GM19351 (cell line): ENCODE measurements around the gene GPS1.
"Not testable (repeated sequence)": the region's sequence is repeated elsewhere in the genome, so short reads cannot be mapped to it uniquely, and the experiment has no call there.

Experiments
- ATAC-seq: cut with Tn5 transposase; IDR thresholded peaks from one replicate; pipeline ENCODE4 v1.9.1; 2021; ENCODE audit warnings: mild to moderate bottlenecking, moderate library complexity; ENCODE audit not compliant: unreplicated experiment

GPS1 gene

DNA sequence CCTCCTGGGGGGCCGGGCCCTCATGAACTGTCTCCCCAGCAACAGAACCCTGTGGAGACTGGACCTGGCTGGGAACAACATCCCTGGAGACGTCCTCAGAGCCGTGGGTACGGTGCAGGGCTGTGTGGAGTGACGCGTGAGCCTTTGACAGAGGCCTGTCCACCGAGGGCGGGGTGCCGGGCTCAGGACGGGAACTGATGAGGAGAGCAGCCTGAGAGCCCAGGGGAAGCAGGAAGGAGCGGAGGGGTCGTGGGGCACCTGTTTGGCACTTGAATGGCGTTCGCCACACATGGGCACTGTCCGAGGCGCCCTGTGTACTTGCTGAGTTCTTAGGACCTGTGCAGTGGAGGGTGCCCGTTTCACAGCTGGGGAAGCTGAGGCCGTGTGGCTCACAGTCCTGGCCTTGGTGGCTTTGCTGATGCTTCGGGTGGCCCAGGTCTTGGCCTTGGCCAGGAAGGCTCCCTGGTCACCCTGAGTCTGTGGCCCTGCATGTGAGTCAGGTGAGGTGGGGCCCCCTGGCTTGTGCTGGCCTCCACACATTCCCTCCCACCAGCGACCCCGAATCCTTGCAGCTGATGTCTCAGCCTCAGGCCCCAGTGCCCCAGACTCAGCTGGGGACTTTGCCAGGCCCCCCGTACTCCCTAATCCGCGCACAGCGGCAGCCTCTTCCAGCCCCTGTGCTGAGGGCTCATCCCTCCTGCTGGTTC is 26.1 kb upstream of the GPS1 start:
- no peak for ATAC-seq

DNA sequence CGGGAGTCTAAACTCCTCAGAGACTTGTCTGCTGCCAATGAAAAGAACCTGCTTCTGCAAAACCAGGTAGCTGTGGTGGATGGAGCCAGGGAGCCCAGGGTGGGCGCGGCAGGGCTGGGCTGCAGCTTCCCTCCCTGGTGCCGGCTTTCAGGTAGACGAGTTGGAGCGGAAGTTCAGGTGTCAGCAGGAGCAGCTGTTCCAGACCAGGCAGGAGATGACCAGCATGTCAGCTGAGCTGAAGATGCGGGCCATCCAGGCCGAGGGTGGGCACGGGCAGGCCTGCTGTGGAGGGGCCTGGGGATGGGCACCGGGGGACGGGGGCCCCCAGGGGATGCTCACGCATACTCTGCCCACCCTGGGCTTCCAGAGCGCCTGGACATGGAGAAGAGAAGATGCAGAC is 23.5 kb upstream of the GPS1 start:
- no peak for ATAC-seq

DNA sequence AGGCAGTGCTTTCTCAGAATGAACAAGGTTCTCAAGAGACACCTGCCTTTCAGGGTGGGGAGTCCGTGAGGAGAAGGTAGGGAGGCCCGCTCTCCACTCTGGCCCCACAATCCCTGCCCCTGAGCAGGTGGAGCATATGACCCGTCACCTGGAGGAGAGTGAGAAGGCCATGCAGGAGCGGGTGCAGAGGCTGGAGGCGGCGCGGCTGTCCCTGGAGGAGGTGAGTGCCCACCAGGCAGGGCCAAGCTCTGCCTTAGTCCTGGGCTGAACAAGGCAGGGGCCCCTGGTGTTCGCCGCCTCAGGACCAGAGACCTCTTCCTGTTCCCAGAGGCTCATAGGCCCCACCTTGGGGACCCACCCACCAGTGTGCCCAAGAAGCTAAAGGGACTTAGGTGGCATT is 22.7 kb upstream of the GPS1 start:
- ATAC-seq, result no peak

DNA sequence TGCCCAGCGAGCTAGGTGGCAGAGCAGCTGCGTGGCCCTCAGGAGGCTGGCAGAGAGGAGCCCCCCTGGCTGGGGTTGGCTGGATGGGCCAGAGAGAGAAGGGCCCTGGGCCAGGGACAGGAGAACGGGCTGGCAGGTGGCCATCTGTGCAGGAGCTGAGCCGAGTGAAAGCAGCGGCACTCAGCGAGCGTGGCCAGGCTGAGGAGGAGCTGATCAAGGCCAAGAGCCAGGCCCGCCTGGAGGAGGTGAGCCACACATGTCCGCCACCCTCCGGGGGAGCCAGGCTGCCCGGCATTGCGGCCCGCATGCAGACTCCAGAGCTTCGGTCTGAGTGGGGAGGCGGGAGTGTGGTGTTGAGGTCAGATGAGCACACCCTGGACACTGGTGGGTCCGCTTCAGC is 22.3 kb upstream of the GPS1 start:
- ATAC-seq, result no peak

GRCh38 chr17:82029990-82030469 is 21.7 kb upstream of the GPS1 start:
- ATAC-seq, result no peak

DNA sequence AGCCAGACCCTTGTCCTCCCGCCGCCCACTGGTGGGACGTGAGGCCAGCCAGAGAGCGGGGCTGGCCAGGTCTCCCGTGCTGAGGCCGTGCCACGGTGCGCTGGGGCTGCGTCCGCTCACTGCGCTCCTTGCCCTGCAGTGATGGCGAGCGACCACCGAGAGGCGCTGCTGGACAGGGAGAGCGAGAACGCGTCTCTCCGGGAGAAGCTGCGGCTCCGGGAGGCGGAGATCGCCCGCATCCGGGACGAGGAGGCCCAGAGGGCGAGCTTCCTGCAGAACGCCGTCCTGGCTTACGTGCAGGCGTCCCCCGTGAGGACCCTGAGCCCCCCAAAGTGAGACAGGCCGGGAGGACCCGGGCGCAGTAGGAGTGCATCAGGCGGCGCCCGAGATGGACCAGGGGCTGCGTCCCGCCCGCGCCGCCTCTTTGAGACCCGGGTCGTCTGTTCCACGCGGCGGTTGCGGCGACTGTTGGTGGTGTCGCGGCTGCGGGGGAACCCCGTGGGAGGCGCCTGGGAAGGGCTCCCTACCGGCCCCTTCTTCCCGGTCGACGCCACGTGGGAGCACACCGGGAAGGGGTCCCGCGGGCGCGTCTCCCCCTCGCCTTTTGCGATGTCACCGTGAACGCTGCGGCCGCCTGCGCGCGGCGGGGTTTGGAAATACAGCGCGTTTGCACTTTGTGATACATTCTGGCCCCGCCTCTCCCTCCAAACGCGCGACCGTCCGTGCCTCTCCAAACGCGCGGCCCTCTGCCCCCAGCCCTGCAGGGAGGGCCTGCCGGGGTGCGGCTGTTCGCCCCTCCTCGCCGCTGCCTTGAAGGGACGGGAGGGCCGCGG is 21.0 kb upstream of the GPS1 start:
- ATAC-seq, result no peak

GRCh38 chr17:82031303-82031884 is 20.3 kb upstream of the GPS1 start, which contains the start of gene RAC3:
Gene RAC3 (plus strand): TSS chr17:82031678. CDS start chr17:82031762, 84 bp downstream.
- ATAC-seq, result no peak

DNA sequence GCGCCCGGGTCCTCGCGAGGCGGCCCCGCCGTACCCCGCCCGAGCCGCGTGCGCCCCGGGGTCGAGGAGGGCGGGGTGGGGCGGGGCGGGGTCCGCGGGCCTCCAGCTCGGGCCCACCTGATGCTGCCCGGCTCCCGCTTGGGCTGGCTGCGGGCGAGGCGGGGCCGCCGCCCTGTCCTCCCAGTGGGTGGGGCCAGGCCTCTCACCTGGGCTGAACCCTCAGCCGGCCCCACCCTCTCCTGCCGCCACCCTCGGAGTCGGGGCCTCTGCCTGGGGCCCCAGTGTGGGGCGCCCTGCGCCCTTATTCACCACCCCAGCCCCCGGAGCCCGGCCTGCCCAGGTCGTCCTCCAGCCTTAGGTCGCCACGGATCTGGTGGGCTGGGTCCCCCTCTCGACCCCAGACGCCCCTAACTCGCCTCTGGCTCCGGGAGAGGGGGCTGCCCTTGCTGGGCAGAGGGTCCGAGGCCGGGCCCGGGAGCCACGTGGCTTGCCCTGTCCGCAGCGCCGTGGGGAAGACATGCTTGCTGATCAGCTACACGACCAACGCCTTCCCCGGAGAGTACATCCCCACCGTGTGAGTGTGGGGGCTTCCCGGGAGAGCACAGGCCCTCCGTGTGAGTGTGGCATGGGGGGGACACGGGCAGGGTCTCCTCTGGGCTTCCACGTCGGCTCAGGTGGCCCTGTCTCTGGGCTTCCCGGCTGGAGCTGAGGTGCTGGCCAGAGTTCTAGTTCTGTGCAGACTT is 19.6 kb upstream of the GPS1 start:
- ATAC-seq, result no peak

DNA sequence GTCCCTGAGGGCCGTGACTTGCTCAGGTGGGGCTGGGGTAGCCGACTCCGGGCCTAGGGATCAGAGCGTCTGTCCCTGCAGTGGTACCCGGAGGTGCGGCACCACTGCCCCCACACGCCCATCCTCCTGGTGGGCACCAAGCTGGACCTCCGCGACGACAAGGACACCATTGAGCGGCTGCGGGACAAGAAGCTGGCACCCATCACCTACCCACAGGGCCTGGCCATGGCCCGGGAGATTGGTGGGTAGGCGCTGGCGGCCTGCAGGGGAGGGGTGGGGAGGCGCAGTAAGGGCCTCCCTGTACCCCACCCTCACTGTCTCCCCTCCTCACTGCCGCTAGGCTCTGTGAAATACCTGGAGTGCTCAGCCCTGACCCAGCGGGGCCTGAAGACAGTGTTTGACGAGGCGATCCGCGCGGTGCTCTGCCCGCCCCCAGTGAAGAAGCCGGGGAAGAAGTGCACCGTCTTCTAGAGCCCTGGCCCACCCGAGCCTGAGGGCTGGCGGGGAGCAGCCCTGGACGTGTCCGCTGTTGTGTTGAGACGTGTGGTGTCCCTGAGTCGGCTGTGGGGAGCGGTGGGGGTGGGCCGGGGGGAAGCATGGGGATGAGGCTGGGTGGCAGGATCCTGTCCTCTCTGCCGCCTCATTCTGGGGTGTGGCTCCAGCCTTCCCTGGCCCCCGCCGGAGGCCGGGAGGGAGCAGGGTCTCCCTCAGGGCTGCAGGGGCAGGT is 18.2 kb upstream of the GPS1 start:
- ATAC-seq, result no peak

- ATAC-seq, result no peak
Observed at GRCh38 chr17:82034371-82035011, 17.2 kb upstream of the GPS1 start.

GRCh38 chr17:82035488-82035887 is 16.2 kb upstream of the GPS1 start:
- ATAC-seq, result no peak

DNA sequence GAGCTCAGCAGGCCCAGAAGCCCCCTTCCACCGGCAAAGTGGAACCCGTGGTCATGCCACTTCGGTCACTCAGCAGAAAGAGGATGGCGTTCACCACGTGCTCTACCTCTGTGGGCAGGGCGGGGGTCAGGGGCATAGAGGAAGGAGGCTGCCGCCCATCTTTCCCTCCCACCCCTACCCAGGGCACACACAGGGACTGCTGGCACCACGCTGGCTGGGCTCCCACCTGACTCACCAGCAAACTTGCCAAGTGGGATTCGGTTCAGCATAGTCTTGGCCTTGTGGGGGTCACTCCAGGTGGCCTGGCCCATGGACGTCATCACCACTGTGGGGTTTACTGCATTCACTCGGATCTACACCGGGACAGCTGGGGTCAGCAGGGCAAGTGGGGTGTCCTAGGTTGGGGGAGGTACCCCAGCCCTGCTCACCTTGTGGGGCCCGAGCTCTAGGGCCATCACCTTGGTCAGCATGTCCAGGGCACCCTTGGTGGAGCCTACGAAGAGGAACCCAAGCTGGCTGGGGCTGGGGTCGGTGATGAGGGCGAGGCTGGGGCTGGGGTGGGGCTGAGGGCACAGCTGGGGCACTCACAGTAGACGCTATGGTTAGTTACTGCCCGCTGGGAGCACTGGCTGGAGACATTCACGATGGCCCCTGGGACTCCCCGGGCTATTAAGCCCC is 15.6 kb upstream of the GPS1 start:
- ATAC-seq, result no peak

- ATAC-seq, result no peak
Observed at GRCh38 chr17:82036634-82037091, 15.0 kb upstream of the GPS1 start.

GRCh38 chr17:82037092-82037888 is 14.4 kb upstream of the GPS1 start, which contains the start of gene DCXR:
Gene DCXR (minus strand): TSS chr17:82037697. CDS start chr17:82037682, 15 bp downstream.
- ATAC-seq, result peak; percentile 88

GRCh38 chr17:82037889-82038195 is 13.9 kb upstream of the GPS1 start:
- ATAC-seq, result no peak

- not testable (repeated sequence) for ATAC-seq
Observed at GRCh38 chr17:82038796-82039409, 12.8 kb upstream of the GPS1 start.

- ATAC-seq, result no peak
Observed at GRCh38 chr17:82039695-82040299, 11.9 kb upstream of the GPS1 start.
